ENCODE results near the gene HOOK2. TPM values are rescaled to one million over a fixed set of nuclear protein-coding genes. Genes with fewer than 3 reads are reported as not detected.

Gene HOOK2
- total RNA-seq, 1 experiment from 2014 or later, result 74.2 TPM

- Mint-ChIP-seq H3K9me3 (ENCODE audit: unreplicated experiment) (no peaks in the 10 kb centered on the region), H3K27ac (ENCODE audit: unreplicated experiment) (peak overlapping the region; percentile 88), H3K4me3 (ENCODE audit: unreplicated experiment) (peak overlapping the region; percentile 92), H3K27me3 (ENCODE audit: insufficient read depth, unreplicated experiment) (no peaks in the 10 kb centered on the region), H3K4me1 (ENCODE audit: low read depth, unreplicated experiment) (peaks cover 15% of the 10 kb centered on the region), H3K36me3 (ENCODE audit: insufficient read depth, unreplicated experiment) (peaks cover 68% of the 10 kb centered on the region)
- ChIA-PET POLR2A (interaction anchor here (0.5 to 2.1 kb wide), 6 partner anchors 10 to 213 kb away, joined by 3 to 8 read pairs (median 4); partner anchors contain the start of genes GCDH, JUNB and TNPO2), CTCF (interaction anchor here (0.6 to 2.0 kb wide), 7 partner anchors 9 to 1349 kb away, joined by 3 to 11 read pairs (median 5); partner anchors contain the start of gene EPOR)
- H3K27me3 ChIP-seq (replicated peaks; ENCODE audit: control insufficient read depth, insufficient read depth, low read length), result no peaks in the 10 kb centered on the region
- H3K4me1 ChIP-seq, result peaks cover 17% of the 10 kb centered on the region
- TSS peak; percentile 30 for BruUV-seq (replicated peaks)
- intact Hi-C loops (cut with micrococcal nuclease; ENCODE audit: unreplicated experiment), result loop anchor here (1.0 kb wide), 2 partner anchors 10 to 42 kb away; partner anchors contain the start of genes HOOK2 and TNPO2
- peak in 1 of 2 experiments; percentile 56 for TF ChIP-seq CTCF (IDR thresholded peaks at IDR 0.05; ENCODE audit: insufficient read depth in 1 of 2, low read depth in 1 of 2, low read length in 1 of 2, severe bottlenecking in 1 of 2, unreplicated experiment in 1 of 2)
- H3K4me3 ChIP-seq (ENCODE audit: low read depth, low read length), result peak overlapping the region; percentile 73
- H3K9me3 ChIP-seq, result no peaks in the 10 kb centered on the region
- peak in 1 of 2 experiments; percentile 52 for DNase-seq
- peaks cover 1% of the 10 kb centered on the region for H3K36me3 ChIP-seq (ENCODE audit: control insufficient read depth, insufficient read depth, low read length)
These were observed 41.8 kb downstream of the HOOK2 start for GRCh38 chr19:12733369-12734214.

- H3K27me3 ChIP-seq (replicated peaks; ENCODE audit: control insufficient read depth, insufficient read depth, low read length), result no peaks in the 10 kb centered on the region
- no peak for TF ChIP-seq CTCF (IDR thresholded peaks at IDR 0.05; ENCODE audit: insufficient read depth in 1 of 2, low read depth in 1 of 2, low read length in 1 of 2, severe bottlenecking in 1 of 2, unreplicated experiment in 1 of 2)
- H3K4me3 ChIP-seq (ENCODE audit: low read depth, low read length), result no peak overlapping the region
- peaks cover 1% of the 10 kb centered on the region for H3K36me3 ChIP-seq (ENCODE audit: control insufficient read depth, insufficient read depth, low read length)
- Mint-ChIP-seq H3K4me3 (ENCODE audit: unreplicated experiment) (no peak overlapping the region), H3K36me3 (ENCODE audit: insufficient read depth, unreplicated experiment) (peaks cover 64% of the 10 kb centered on the region), H3K9me3 (ENCODE audit: unreplicated experiment) (no peaks in the 10 kb centered on the region), H3K4me1 (ENCODE audit: low read depth, unreplicated experiment) (peaks cover 12% of the 10 kb centered on the region), H3K27ac (ENCODE audit: unreplicated experiment) (no peak overlapping the region), H3K27me3 (ENCODE audit: insufficient read depth, unreplicated experiment) (no peaks in the 10 kb centered on the region)
- no peak for DNase-seq
- H3K9me3 ChIP-seq, result no peaks in the 10 kb centered on the region
- ChIA-PET CTCF (interaction anchor here (0.6 kb wide), 1 partner anchor 1841 kb away, joined by 3 read pairs; no protein-coding TSS in a partner anchor), POLR2A (no interaction called here)
- H3K4me1 ChIP-seq, result peaks cover 13% of the 10 kb centered on the region
- intact Hi-C loops (cut with micrococcal nuclease; ENCODE audit: unreplicated experiment), result no loop called here
- BruUV-seq (replicated peaks), result no TSS peak
These were observed 44.0 kb downstream of the HOOK2 start for GRCh38 chr19:12731337-12731736.

GRCh38 chr19:12730064-12730463 lies 45.3 kb downstream of the HOOK2 start:
- CTCF ChIA-PET, result no interaction called here
- peaks cover 7% of the 10 kb centered on the region; the same call in 1 of the 2 replicates for H3K4me1 ChIP-seq
- no peaks in the 10 kb centered on the region for H3K27me3 ChIP-seq (replicated peaks; ENCODE audit: control insufficient read depth, insufficient read depth, low read length)
- POLR2A ChIA-PET, result no interaction called here
- no peaks in the 10 kb centered on the region for H3K9me3 ChIP-seq
- Mint-ChIP-seq H3K9me3 (ENCODE audit: unreplicated experiment) (no peaks in the 10 kb centered on the region), H3K27ac (ENCODE audit: unreplicated experiment) (no peak overlapping the region), H3K4me1 (ENCODE audit: low read depth, unreplicated experiment) (peaks cover 12% of the 10 kb centered on the region), H3K36me3 (ENCODE audit: insufficient read depth, unreplicated experiment) (peaks cover 66% of the 10 kb centered on the region), H3K4me3 (ENCODE audit: unreplicated experiment) (no peak overlapping the region), H3K27me3 (ENCODE audit: insufficient read depth, unreplicated experiment) (no peaks in the 10 kb centered on the region)
- H3K4me3 ChIP-seq (ENCODE audit: low read depth, low read length), result no peak overlapping the region
- TF ChIP-seq CTCF (IDR thresholded peaks at IDR 0.05; ENCODE audit: insufficient read depth in 1 of 2, low read depth in 1 of 2, low read length in 1 of 2, severe bottlenecking in 1 of 2, unreplicated experiment in 1 of 2), result no peak
- BruUV-seq (replicated peaks), result no TSS peak
- no peak for DNase-seq
- intact Hi-C loops (cut with micrococcal nuclease; ENCODE audit: unreplicated experiment), result no loop called here
- peaks cover 1% of the 10 kb centered on the region for H3K36me3 ChIP-seq (ENCODE audit: control insufficient read depth, insufficient read depth, low read length)

Data from Caco-2 (cell line).